PC-9 (cell line): Measurements from ENCODE around the gene RBMS3. TPM values are rescaled to one million over a fixed set of nuclear protein-coding genes. Genes with fewer than 3 reads are reported as not detected.
A peak's percentile ranks its signal among the peaks of the same experiment; 100 is the strongest.

Source experiments
- BruUV-seq: library from RNA; stranded (reverse); fragments of 400-500 nt; replicated peaks from 2 replicates; lab custom pipeline; 2021; lab: Mats Ljungman, UMichigan
- CTCF ChIA-PET: fragments of 300-600 bp; sonication (Branson Sonifier 250); formaldehyde crosslinking; loops from one replicate; lab custom pipeline; 2022; ENCODE audit warnings: antibody characterized with exemption; lab: Charles Lee
- POLR2A ChIA-PET: fragments of 300-600 bp; sonication (Branson Sonifier 250); formaldehyde crosslinking; loops from one replicate; lab custom pipeline; 2022; ENCODE audit warnings: antibody characterized with exemption; ENCODE audit not compliant: unreplicated experiment; lab: Charles Lee
- DNase-seq, 2 experiments: peaks; one replicate each; pipeline versions ENCODE4 v3.0.0 to v3.0.0-alpha.2; 2015 to 2022; ENCODE audit warnings: mixed read lengths in 1 of 2
- H2AFZ ChIP-seq: fragments of 200-600 bp; sonication (generic); 2 replicates; pipeline ENCODE4 v1.8.1; 2017; ENCODE audit warnings: antibody characterized with exemption
- H3F3A ChIP-seq: fragments of 200-600 bp; sonication (generic); 2 replicates; pipeline ENCODE4 v1.8.1; 2017; ENCODE audit warnings: antibody characterized with exemption, mild to moderate bottlenecking, low read depth; ENCODE audit not compliant: insufficient read depth
- H3K27ac ChIP-seq: fragments of 200-600 bp; sonication (generic); 2 replicates; pipeline ENCODE4 v1.6.1; 2016; ENCODE audit warnings: mixed run types
- H3K27me3 ChIP-seq: fragments of 200-600 bp; sonication (generic); 2 replicates; pipeline ENCODE4 v1.6.1; 2016; ENCODE audit warnings: low read depth, mixed run types; ENCODE audit not compliant: insufficient read depth
- H3K36me3 ChIP-seq: fragments of 200-600 bp; sonication (generic); 2 replicates; pipeline ENCODE4 v1.6.1; 2016; ENCODE audit warnings: low read depth, mixed run types
- H3K4me1 ChIP-seq: fragments of 200-600 bp; sonication (generic); replicated peaks from 2 replicates; pipeline ENCODE4 v1.6.1; 2016; ENCODE audit warnings: mixed run types; ENCODE audit not compliant: insufficient read depth
- H3K4me2 ChIP-seq: fragments of 200-600 bp; sonication (generic); 2 replicates; pipeline ENCODE4 v1.6.1; 2017; ENCODE audit warnings: mixed run types
- H3K4me3 ChIP-seq: fragments of 200-600 bp; sonication (generic); 2 replicates; pipeline ENCODE4 v1.6.1; 2016; ENCODE audit warnings: mixed run types
- H3K79me2 ChIP-seq: fragments of 200-600 bp; sonication (generic); 2 replicates; pipeline ENCODE4 v1.6.1; 2017; ENCODE audit warnings: low read depth, mixed run types
- H3K9me2 ChIP-seq: fragments of 200-600 bp; sonication (generic); 2 replicates; pipeline ENCODE4 v1.8.1; 2017; ENCODE audit warnings: mild to moderate bottlenecking; ENCODE audit not compliant: insufficient read depth
- H3K9me3 ChIP-seq: fragments of 200-600 bp; sonication (generic); 2 replicates; pipeline ENCODE4 v1.8.1; 2016; ENCODE audit warnings: low read depth; ENCODE audit not compliant: insufficient read depth
- H4K20me1 ChIP-seq: fragments of 200-600 bp; sonication (generic); 2 replicates; pipeline ENCODE4 v1.8.1; 2017; ENCODE audit not compliant: insufficient read depth
- CTCF ChIP-seq: fragments of 200-600 bp; sonication (generic); conservative IDR thresholded peaks from 2 replicates; pipeline ENCODE4 v1.6.1; 2017; ENCODE audit warnings: mixed run types, antibody characterized with exemption, mild to moderate bottlenecking, moderate library complexity
- EZH2 ChIP-seq: fragments of 200-600 bp; sonication (generic); IDR thresholded peaks from 2 replicates; pipeline ENCODE4 v1.8.0; 2017; ENCODE audit warnings: antibody characterized with exemption, low read depth
- intact Hi-C: fragments of 100-400 bp; cut with micrococcal nuclease; formaldehyde crosslinking; loops from one replicate; pipeline ENCODE4 v1.10.0; 2022; ENCODE audit not compliant: unreplicated experiment
- total RNA-seq: library from RNA; stranded (reverse); gene quantifications from 2 replicates; pipeline ENCODE4 v1.2.3, GENCODE V29; 2021

RBMS3 gene
- total RNA-seq, 1 experiment from 2014 or later, result 3.5 TPM

GRCh38 chr3:29475854-29476253 is 195.0 kb downstream of the RBMS3 start:
- BruUV-seq, result no TSS peak

GRCh38 chr3:29478611-29479010 is 197.7 kb downstream of the RBMS3 start:
- no peak overlapping the region for H3K4me2 ChIP-seq
- POLR2A ChIA-PET, result interaction anchor here (0.6 kb wide), 1 partner anchor 16 kb away, joined by 4 read pairs; no protein-coding TSS in a partner anchor

More at GRCh38 chr3:29475854-29476253, 195.0 kb downstream of the RBMS3 start:
- DNase-seq, result peak in 1 of 2 experiments; percentile 3
- H3K27me3 ChIP-seq, result no peaks in the 10 kb centered on the region
- H3K4me3 ChIP-seq, result no peak overlapping the region
- H3K36me3 ChIP-seq, result no peaks in the 10 kb centered on the region
- POLR2A ChIA-PET, result no interaction called here
- no peak overlapping the region for H2AFZ ChIP-seq
- no peaks in the 10 kb centered on the region for H3K9me2 ChIP-seq
- CTCF ChIA-PET, result interaction anchor here (0.5 kb wide), 1 partner anchor 12 kb away, joined by 9 read pairs; no protein-coding TSS in a partner anchor
- H3K27ac ChIP-seq, result no peak overlapping the region
- intact Hi-C loops, result no loop called here
- no peaks in the 10 kb centered on the region for H3K4me1 ChIP-seq
- no peak overlapping the region for H3K4me2 ChIP-seq
- H3K9me3 ChIP-seq, result no peaks in the 10 kb centered on the region
- no peaks in the 10 kb centered on the region for H3K79me2 ChIP-seq
- H4K20me1 ChIP-seq, result no peaks in the 10 kb centered on the region
- no peaks in the 10 kb centered on the region for H3F3A ChIP-seq
- no peak for TF ChIP-seq EZH2
- no peak for TF ChIP-seq CTCF

GRCh38 chr3:29481249-29481648 is 200.4 kb downstream of the RBMS3 start:
- H2AFZ ChIP-seq, result no peak overlapping the region

More at GRCh38 chr3:29478611-29479010, 197.7 kb downstream of the RBMS3 start:
- no TSS peak for BruUV-seq
- H3F3A ChIP-seq, result no peaks in the 10 kb centered on the region
- TF ChIP-seq EZH2 (no peak), CTCF (no peak)
- no peak overlapping the region for H2AFZ ChIP-seq
- H3K36me3 ChIP-seq, result no peaks in the 10 kb centered on the region
- no peaks in the 10 kb centered on the region for H3K9me2 ChIP-seq
- H3K27ac ChIP-seq, result no peak overlapping the region
- intact Hi-C loops, result no loop called here
- H3K4me3 ChIP-seq, result no peak overlapping the region
- DNase-seq, result no peak
- CTCF ChIA-PET, result no interaction called here
- H3K4me1 ChIP-seq, result no peaks in the 10 kb centered on the region
- H4K20me1 ChIP-seq, result no peaks in the 10 kb centered on the region
- no peaks in the 10 kb centered on the region for H3K27me3 ChIP-seq
- no peaks in the 10 kb centered on the region for H3K79me2 ChIP-seq
- no peaks in the 10 kb centered on the region for H3K9me3 ChIP-seq

More at GRCh38 chr3:29481249-29481648, 200.4 kb downstream of the RBMS3 start:
- H3K9me2 ChIP-seq, result no peaks in the 10 kb centered on the region
- H4K20me1 ChIP-seq, result no peaks in the 10 kb centered on the region
- no peak overlapping the region for H3K4me2 ChIP-seq
- H3K4me3 ChIP-seq, result no peak overlapping the region
- no peaks in the 10 kb centered on the region for H3K9me3 ChIP-seq
- H3K36me3 ChIP-seq, result no peaks in the 10 kb centered on the region
- intact Hi-C loops, result no loop called here
- H3F3A ChIP-seq, result no peaks in the 10 kb centered on the region
- POLR2A ChIA-PET, result no interaction called here
- CTCF ChIA-PET, result no interaction called here
- TF ChIP-seq CTCF, result no peak
- no peak for TF ChIP-seq EZH2
- no peak overlapping the region for H3K27ac ChIP-seq
- BruUV-seq, result no TSS peak
- no peak for DNase-seq
- no peaks in the 10 kb centered on the region for H3K4me1 ChIP-seq
- H3K27me3 ChIP-seq, result no peaks in the 10 kb centered on the region
- H3K79me2 ChIP-seq, result no peaks in the 10 kb centered on the region
